IMR-90 (cell line): ENCODE measurements around the gene C16orf96. TPM values are rescaled to one million over a fixed set of nuclear protein-coding genes. Genes with fewer than 3 reads are reported as not detected.
A peak's percentile ranks its signal among the peaks of the same experiment; 100 is the strongest.

ENCODE experiments used
- ATAC-seq: fragments of 200-7000 bp; cut with Tn5 transposase; 2 replicates; pipeline ENCODE4 v1.9.1; 2020; ENCODE audit warnings: low read depth, mild to moderate bottlenecking, moderate library complexity
- BruUV-seq: library from RNA; stranded (reverse); fragments of 400-500 nt; replicated peaks from 2 replicates; lab custom pipeline; 2021; lab: Mats Ljungman, UMichigan
- CTCF ChIA-PET: fragments of 300-600 bp; formaldehyde crosslinking; extraction: SDS; loops from one replicate; lab custom pipeline; 2021; ENCODE audit warnings: antibody characterized with exemption; lab: Yijun Ruan, JAX
- POLR2A ChIA-PET: fragments of 300-600 bp; sonication (Branson Sonifier 250); formaldehyde crosslinking; loops from one replicate; lab custom pipeline; 2022; ENCODE audit warnings: antibody characterized with exemption; ENCODE audit not compliant: unreplicated experiment; lab: Charles Lee
- DNase-seq: peaks from one replicate; pipeline ENCODE4 v3.0.0; 2013
- H2AFZ ChIP-seq: replicated peaks from 2 replicates; pipeline ENCODE3; 2013; ENCODE audit warnings: low read length, mild to moderate bottlenecking; ENCODE audit not compliant: poor library complexity
- H2AK5ac ChIP-seq: 2 replicates; pipeline ENCODE4 v1.6.1; 2013; ENCODE audit warnings: low read depth, low read length, inconsistent platforms
- H2AK9ac ChIP-seq: replicated peaks from 2 replicates; pipeline ENCODE3; 2013; ENCODE audit warnings: mild to moderate bottlenecking, low read depth, low read length, moderate library complexity; ENCODE audit not compliant: poor library complexity
- H2BK120ac ChIP-seq: 2 replicates; pipeline ENCODE4 v1.6.1; 2013; ENCODE audit warnings: low read depth, low read length, inconsistent platforms
- H2BK15ac ChIP-seq: 3 replicates; pipeline ENCODE4 v1.6.1; 2013; ENCODE audit warnings: low read depth, low read length, inconsistent platforms
- H2BK20ac ChIP-seq: 2 replicates; pipeline ENCODE4 v1.6.1; 2013; ENCODE audit warnings: low read depth, mild to moderate bottlenecking, inconsistent platforms, low read length, moderate library complexity
- H2BK5ac ChIP-seq: 2 replicates; pipeline ENCODE4 v1.6.1; 2013; ENCODE audit warnings: mild to moderate bottlenecking, low read depth, low read length, inconsistent platforms; ENCODE audit not compliant: poor library complexity, severe bottlenecking
- H3K14ac ChIP-seq: replicated peaks from 2 replicates; pipeline ENCODE4 v1.6.1; 2013; ENCODE audit warnings: low read depth, low read length, inconsistent platforms
- H3K18ac ChIP-seq: 2 replicates; pipeline ENCODE4 v1.6.1; 2013; ENCODE audit warnings: low read depth, low read length, control low read depth
- H3K23ac ChIP-seq: 2 replicates; pipeline ENCODE4 v1.6.1; 2013; ENCODE audit warnings: low read depth, low read length, inconsistent platforms
- H3K27ac ChIP-seq: 2 replicates; pipeline ENCODE4 v1.5.1; 2013; ENCODE audit warnings: mild to moderate bottlenecking, control low read depth, low read length; ENCODE audit not compliant: insufficient read depth
- H3K27me3 ChIP-seq: 2 replicates; pipeline ENCODE4 v1.6.1; 2013; ENCODE audit warnings: low read length; ENCODE audit not compliant: control insufficient read depth, insufficient read depth
- H3K36me3 ChIP-seq: 2 replicates; pipeline ENCODE4 v1.6.1; 2013; ENCODE audit warnings: low read length, mixed read lengths; ENCODE audit not compliant: control insufficient read depth, insufficient read depth
- H3K4ac ChIP-seq: 2 replicates; pipeline ENCODE4 v1.6.1; 2013; ENCODE audit warnings: low read depth, low read length, inconsistent platforms
- H3K4me1 ChIP-seq: 2 replicates; pipeline ENCODE4 v1.6.1; 2013; ENCODE audit warnings: low read length, mixed read lengths; ENCODE audit not compliant: control insufficient read depth, insufficient read depth
- H3K4me2 ChIP-seq: 2 replicates; pipeline ENCODE4 v1.6.1; 2013; ENCODE audit warnings: low read depth, mild to moderate bottlenecking, control low read depth, low read length, moderate library complexity
- H3K4me3 ChIP-seq: 2 replicates; pipeline ENCODE4 v1.5.1; 2013; ENCODE audit warnings: low read depth, mild to moderate bottlenecking, control low read depth, low read length, moderate library complexity; ENCODE audit not compliant: insufficient read depth
- H3K56ac ChIP-seq: 2 replicates; pipeline ENCODE4 v1.6.1; 2013; ENCODE audit warnings: low read length, inconsistent platforms; ENCODE audit not compliant: insufficient read depth; ENCODE audit errors: extremely low read depth
- H3K79me1 ChIP-seq, 2 experiments: 2 replicates each; pipeline ENCODE4 v1.6.1; 2013; ENCODE audit warnings: low read length in 2 of 2, inconsistent platforms in 1 of 2, low read depth in 1 of 2
- H3K9ac ChIP-seq: 2 replicates; pipeline ENCODE4 v1.6.1; 2013; ENCODE audit warnings: low read depth, low read length, control low read depth
- H3K9me1 ChIP-seq: 2 replicates; pipeline ENCODE4 v1.6.1; 2013; ENCODE audit warnings: low read length, inconsistent platforms; ENCODE audit not compliant: insufficient read depth
- H3K9me3 ChIP-seq: 2 replicates; pipeline ENCODE4 v1.6.1; 2013; ENCODE audit warnings: low read length; ENCODE audit not compliant: control insufficient read depth, insufficient read depth
- H4K20me1 ChIP-seq: 2 replicates; pipeline ENCODE4 v1.6.1; 2013; ENCODE audit warnings: low read length, inconsistent platforms; ENCODE audit not compliant: insufficient read depth
- H4K5ac ChIP-seq: 2 replicates; pipeline ENCODE4 v1.6.1; 2013; ENCODE audit warnings: mild to moderate bottlenecking, low read depth, low read length, control low read depth
- H4K8ac ChIP-seq, 2 experiments: 2 replicates each; pipeline ENCODE4 v1.6.1; 2013; ENCODE audit warnings: low read depth in 2 of 2, low read length in 2 of 2, control low read depth in 1 of 2, inconsistent platforms in 1 of 2
- H4K91ac ChIP-seq: 2 replicates; pipeline ENCODE4 v1.6.1; 2013; ENCODE audit warnings: low read depth, low read length, inconsistent platforms; ENCODE audit not compliant: insufficient read depth
- CHD1 ChIP-seq: IDR thresholded peaks from 2 replicates; pipeline ENCODE4 v1.6.1; 2012; ENCODE audit warnings: low read depth, low read length, improper control_type of control experiment
- MAFK ChIP-seq: IDR thresholded peaks from 2 replicates; pipeline ENCODE4 v1.6.1; 2012; ENCODE audit warnings: low read depth, low read length, improper control_type of control experiment
- POLR2A ChIP-seq: IDR thresholded peaks from 2 replicates; pipeline ENCODE4 v1.6.1; 2012; ENCODE audit warnings: mild to moderate bottlenecking, low read depth, low read length
- WGBS, 2 experiments: methylation state at CpG; one replicate each; pipeline versions ENCODE4 v1.1.5 to v1.1.7; 2013; ENCODE audit warnings: missing lambda C conversion rate in 2 of 2; ENCODE audit not compliant: insufficient read length in 1 of 2; ENCODE audit errors: extremely low coverage in 2 of 2; 5-methylcytosine and 5-hydroxymethylcytosine counted together
- dilution Hi-C: fragments of 300-500 bp; cut with HindIII; formaldehyde crosslinking; loops from one replicate; pipeline ENCODE4 v1.14.3; 2018; ENCODE audit warnings: low sequenced_read_pairs; ENCODE audit not compliant: unreplicated experiment
- in situ Hi-C: fragments of 300-500 bp; cut with MboI; formaldehyde crosslinking; loops from 3 replicates; pipeline ENCODE4 v1.14.3; 2019; ENCODE audit warnings: low sequenced_read_pairs, inconsistent platforms, mixed read lengths
- intact Hi-C: fragments of 100-400 bp; cut with micrococcal nuclease; formaldehyde crosslinking; loops from 2 replicates; pipeline ENCODE4 v1.10.0; 2022
- polyA plus RNA-seq, 3 experiments: library from polyadenylated mRNA; depleted of rRNA; stranded (reverse); fragments of >200 nt; gene quantifications; 2 replicates each; pipeline ENCODE4 v1.2.3, GENCODE V29; 2012; ENCODE audit warnings: low replicate concordance in 1 of 3
- total RNA-seq: library from RNA; depleted of rRNA; stranded (reverse); fragments of >200 nt; gene quantifications from 2 replicates; pipeline ENCODE4 v1.2.3, GENCODE V29; 2012

Gene C16orf96
- total and polyA plus RNA-seq, 2 of the 4 experiments (the other 2 are of a cell fraction): not detected

GRCh38 chr16:4623593-4623992 is 67.5 kb downstream of the C16orf96 start:
- no peak overlapping the region for H3K14ac ChIP-seq
- POLR2A ChIA-PET: no interaction called here
- DNase-seq (no peak), ATAC-seq (no peak)
- H2BK120ac ChIP-seq: no peak overlapping the region
- H4K8ac ChIP-seq: no peak overlapping the region
- CTCF ChIA-PET: interaction anchor here (1.1 to 1.2 kb wide), 2 partner anchors 17 to 76 kb away, joined by 3 to 5 read pairs; no protein-coding TSS in a partner anchor
- peaks cover 7% of the 10 kb centered on the region for H3K9me1 ChIP-seq
- BruUV-seq: no TSS peak
- H3K9ac ChIP-seq: no peak overlapping the region
- H4K91ac ChIP-seq: no peak overlapping the region
- H3K4me2 ChIP-seq: no peak overlapping the region
- dilution Hi-C loops: no loop called here
- no peaks in the 10 kb centered on the region for H3K9me3 ChIP-seq
- no peak overlapping the region for H3K56ac ChIP-seq
- H3K36me3 ChIP-seq: 0 out of 2 replicates have a peak, but pooled peaks cover 2% of the 10 kb centered on the region
- 66% methylated on average over 3 of the region's 7 CpGs; no CpG with 5 or more reads in 1 of the 2 experiments for WGBS, 2 experiments
- H3K18ac ChIP-seq: no peak overlapping the region
- H3K27me3 ChIP-seq: no peaks in the 10 kb centered on the region
- in situ Hi-C loops: no loop called here
- H4K5ac ChIP-seq: no peak overlapping the region
- H3K27ac ChIP-seq: no peak overlapping the region
- 0 out of 2 replicates have a peak overlapping the region, but pooled peaks have one; percentile 24 for H2AK5ac ChIP-seq
- peaks cover 9 to 35% of the 10 kb centered on the region in 2 experiments; a peak in 2 of 4 replicates for H3K79me1 ChIP-seq
- no peak overlapping the region for H2BK15ac ChIP-seq
- TF ChIP-seq CHD1: no peak
- no peak for TF ChIP-seq MAFK
- TF ChIP-seq POLR2A: no peak
- H4K20me1 ChIP-seq: peaks cover 26% of the 10 kb centered on the region
- H3K4ac ChIP-seq: no peak overlapping the region
- H3K4me1 ChIP-seq: peaks cover 11% of the 10 kb centered on the region
- intact Hi-C loops: no loop called here
- H3K4me3 ChIP-seq: no peak overlapping the region
- H3K23ac ChIP-seq: no peak overlapping the region
- no peak overlapping the region for H2AK9ac ChIP-seq
- H2AFZ ChIP-seq: no peak overlapping the region
- H2BK20ac ChIP-seq: no peak overlapping the region
- no peak overlapping the region for H2BK5ac ChIP-seq
